ENCODE measurements around the gene XPR1.
"Not testable (repeated sequence)": the region's sequence is repeated elsewhere in the genome, so short reads cannot be mapped to it uniquely, and the experiment has no call there.

Gene XPR1

GRCh38 chr1:180643693-180644092, 11.9 kb downstream of the XPR1 start:
- no peak for DNase-seq (ENCODE audit: low read depth in 2 of 2, low spot score in 1 of 2)

DNA sequence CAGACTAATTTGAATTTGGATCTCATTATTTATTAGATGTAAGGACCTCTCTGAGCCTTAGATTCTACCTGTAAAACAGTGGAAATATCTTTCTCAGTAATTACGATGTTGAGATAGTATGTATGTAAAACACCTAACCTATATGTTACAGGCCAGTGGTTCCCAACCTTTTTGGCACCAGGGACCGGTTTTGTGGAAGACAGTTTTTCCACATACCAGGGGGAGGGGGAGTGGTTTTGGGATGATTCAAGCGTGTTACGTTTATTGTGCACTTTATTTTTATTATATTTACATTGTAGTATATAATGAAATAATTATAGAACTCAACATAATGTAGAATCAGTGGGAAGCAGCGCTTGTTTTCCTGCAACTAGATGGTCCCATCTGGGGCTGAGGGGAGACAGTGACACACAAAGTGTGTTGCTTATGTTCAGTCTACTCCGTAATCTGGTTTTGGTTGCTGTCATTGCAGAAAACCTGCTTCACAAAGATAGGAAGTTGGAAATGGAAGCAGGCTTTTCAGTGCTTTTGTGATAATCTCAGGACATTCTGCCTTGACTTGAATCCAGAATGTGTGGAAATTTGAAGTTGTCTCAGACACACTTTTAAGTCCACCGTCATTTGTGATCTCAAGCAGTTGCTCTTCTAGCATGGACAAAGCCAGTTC, 12.8 kb downstream of the XPR1 start:
- no peak for DNase-seq (ENCODE audit: low read depth in 2 of 2, low spot score in 1 of 2)

- not testable (repeated sequence) for DNase-seq (ENCODE audit: low read depth in 2 of 2, low spot score in 1 of 2)
These were observed 13.4 kb downstream of the XPR1 start for GRCh38 chr1:180645261-180645660.

DNA sequence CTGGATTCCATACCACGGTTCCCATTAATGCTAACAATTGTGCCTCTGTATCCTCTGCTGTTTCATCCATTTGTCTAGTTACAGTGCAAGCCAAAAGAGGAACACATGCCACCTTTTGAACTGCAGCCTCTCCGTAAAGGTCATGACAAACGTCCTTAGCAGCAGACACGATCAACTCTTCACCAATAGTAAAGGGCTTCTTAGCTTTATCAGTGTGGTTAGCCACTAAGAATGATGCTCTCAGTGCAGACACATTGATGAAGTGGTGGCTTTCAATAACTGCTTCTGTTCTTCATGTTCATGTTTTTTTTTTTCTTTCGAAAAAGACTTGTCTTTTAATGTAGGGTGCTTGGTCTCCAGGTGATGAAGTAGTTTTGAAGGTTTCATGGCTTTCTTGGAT, 14.3 kb downstream of the XPR1 start:
- DNase-seq (ENCODE audit: low read depth in 2 of 2, low spot score in 1 of 2) = no peak

DNA sequence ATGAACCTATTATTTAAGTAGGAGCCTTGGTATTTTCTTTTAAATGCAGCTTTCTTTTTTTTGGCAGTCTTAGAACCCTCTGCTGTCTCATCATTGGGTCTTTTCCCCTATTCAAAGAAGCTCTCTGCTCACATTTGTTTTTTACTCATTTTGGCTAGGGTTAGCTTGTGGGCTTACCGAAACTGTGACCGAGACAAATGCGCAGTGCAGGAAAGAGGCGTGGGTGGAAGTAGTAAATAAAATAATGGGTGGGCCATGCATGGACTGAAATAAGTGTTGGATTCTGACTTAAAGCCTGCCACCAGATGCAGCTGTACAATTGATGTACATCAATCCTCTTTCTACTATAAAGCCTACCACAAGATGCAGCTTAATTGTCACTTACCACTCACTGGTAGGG, 14.7 kb downstream of the XPR1 start:
- no peak for DNase-seq (ENCODE audit: low read depth in 2 of 2, low spot score in 1 of 2)

DNA sequence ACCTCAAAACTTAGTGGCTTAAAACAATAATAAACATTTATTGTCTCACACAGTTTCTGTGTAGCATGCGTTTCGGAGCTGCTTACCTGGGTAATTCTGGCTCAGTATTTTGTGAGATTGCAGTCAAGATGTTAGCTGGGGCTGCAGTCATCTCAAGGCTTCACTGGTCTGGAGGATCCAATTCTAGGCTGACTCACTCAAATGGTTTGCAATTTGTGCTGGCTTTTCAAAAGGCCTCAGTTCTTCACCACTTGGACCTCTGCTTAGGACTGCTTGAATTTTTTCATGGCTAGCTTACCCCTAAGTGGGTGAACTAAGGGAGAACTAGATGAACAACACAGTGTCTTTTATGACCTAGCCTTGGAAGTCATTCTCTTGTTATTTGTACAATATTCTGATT, 21.0 kb downstream of the XPR1 start:
- no peak for DNase-seq (ENCODE audit: low read depth in 2 of 2, low spot score in 1 of 2)

- DNase-seq (ENCODE audit: low read depth in 2 of 2, low spot score in 1 of 2) = no peak
These were observed 30.9 kb downstream of the XPR1 start for GRCh38 chr1:180662709-180663108.

DNA sequence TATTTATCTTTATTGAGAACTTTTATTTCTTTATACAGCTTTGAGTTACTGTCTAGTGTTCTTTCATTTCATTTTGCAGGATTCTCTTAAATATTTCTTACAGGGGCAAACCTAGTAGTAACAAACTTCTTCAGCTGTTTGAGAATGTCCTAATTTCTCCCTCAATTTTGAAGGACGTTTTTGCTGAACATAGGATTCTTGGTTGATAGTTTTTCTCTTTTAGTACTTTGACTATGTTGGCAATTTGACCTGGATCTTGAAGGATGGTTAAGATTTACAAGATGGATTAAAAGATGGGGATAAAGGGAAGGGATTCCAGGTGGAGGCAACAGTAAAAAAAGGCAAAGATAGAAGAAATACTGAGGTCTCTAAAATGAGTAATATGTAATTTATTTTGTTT, 38.9 kb downstream of the XPR1 start:
- DNase-seq (ENCODE audit: low read depth in 2 of 2, low spot score in 1 of 2) = no peak

DNA sequence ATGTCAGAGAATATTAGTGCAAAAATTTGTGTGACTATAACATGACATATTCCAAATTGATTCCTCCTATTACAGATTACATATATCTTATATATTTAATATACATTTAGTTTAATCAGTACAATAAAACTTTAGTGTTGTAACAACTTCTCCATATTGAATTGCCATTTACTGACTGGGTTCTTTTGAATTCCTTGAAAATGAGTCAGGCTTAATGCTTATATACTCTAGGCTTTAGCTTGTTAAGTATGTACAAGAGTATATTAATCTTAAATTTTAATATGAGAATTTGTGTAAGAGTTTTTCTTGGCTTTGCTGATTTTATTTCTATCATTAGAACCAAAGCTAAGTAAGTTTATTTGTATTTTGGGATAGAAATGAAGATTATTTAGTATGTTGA, 40.3 kb downstream of the XPR1 start:
- no peak for DNase-seq (ENCODE audit: low read depth in 2 of 2, low spot score in 1 of 2)

- DNase-seq (ENCODE audit: low read depth in 2 of 2, low spot score in 1 of 2) = no peak
These were observed 40.7 kb downstream of the XPR1 start for GRCh38 chr1:180672505-180672904.

DNA sequence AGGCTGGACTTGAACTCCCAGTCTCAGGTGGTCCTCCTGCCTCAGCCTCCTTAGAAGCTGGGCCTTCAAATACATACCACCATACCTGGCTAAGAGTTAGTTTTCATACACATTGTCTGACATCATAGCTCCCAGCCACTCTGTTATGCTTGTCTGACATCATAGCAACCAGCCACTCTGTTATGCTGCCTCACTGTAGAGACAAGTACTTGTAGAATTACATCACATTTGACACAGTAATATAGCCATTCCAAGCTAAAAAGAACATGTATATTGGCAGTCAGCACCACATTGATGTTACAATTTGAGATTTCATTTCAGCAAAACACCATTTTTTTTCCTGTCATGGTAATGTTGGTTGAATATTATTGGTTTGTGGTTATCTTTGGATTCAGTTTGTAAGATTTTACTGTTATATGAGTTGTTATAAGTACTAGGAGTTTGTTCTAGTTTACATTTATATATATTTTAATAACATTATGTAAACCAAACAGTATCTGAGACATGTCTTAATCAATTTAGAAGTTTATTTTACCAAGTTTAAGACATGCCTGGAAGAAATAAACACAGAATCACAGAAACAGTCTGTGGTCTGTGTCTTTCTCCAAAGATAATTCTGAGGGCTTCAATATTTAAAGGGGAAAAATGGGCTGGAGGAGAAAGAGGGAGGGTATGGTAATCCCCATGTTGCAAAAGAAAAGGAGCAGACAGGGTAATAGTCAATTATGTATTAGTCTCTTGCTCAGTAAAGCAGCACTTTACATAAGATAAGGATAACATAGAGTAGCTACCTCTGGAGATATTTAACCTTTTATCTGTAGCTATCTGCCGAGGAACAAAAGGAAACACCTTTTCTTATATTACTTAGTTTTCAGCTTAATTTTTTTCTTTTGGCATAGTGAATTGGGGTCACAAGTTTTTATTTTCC, 43.0 kb downstream of the XPR1 start:
- no peak for DNase-seq (ENCODE audit: low read depth in 2 of 2, low spot score in 1 of 2)

DNA sequence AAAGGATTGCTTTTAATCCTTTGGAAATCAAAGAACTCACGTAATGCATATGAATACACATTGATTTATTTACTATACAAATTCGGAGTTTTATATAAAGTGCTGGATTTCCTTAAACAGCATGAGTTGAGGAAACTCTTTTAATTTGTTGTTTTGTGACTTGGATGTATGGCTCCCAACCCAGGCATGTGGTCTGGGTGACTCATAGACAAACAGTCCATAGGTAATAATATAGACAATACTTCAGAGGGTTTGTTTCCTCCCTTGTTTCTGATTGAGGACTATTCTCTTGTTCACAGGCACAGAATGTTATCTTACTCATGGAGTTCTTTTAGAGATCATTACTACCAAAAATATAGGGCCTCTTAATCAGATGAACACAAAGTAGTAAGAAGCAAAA, 43.8 kb downstream of the XPR1 start:
- DNase-seq (ENCODE audit: low read depth in 2 of 2, low spot score in 1 of 2) = no peak

DNA sequence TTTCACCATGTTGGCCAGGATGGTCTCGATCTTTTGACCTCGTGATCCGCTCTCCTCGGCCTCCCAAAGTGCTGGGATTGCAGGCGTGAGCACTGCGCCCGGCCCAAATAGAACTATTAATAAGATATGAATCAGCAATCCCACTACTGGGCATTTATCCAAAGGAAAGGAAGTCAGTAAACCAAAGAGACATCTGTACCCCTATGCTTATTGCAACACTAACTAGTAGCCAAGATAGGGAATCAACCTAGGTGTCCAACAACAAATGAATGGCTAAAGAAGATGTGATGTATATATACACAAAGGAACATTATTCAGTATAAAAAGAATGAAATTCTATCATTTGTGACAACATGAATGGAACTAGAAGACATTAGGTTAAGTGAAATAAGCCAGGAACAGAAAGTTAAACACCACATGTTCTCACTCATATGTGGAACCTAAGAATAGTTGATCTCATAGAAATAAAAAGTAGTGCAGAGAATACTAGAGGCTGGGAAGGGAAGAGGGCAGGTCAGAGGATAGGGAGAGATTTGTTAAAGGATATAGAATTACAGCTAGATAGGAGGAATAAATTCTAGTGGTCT, 48.8 kb downstream of the XPR1 start:
- no peak for DNase-seq (ENCODE audit: low read depth in 2 of 2, low spot score in 1 of 2)

DNA sequence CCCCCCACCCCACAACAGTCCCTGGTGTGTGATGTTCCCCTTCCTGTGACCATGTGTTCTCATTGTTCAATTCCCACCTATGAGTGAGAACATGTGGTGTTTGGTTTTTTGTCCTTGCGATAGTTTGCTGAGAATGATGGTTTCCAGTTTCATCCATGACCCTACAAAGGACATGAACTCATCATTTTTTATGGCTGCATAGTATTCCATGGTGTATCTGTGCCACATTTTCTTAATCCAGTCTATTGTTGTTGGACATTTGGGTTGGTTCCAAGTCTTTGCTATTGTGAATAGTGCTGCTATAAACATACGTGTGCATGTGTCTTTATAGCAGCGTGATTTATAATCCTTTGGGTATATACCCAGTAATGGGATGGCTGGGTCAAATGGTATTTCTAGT, 51.3 kb downstream of the XPR1 start:
- DNase-seq (ENCODE audit: low read depth in 2 of 2, low spot score in 1 of 2) = not testable (repeated sequence)

- DNase-seq (ENCODE audit: low read depth in 2 of 2, low spot score in 1 of 2) = no peak
These were observed 59.6 kb downstream of the XPR1 start for GRCh38 chr1:180691322-180691913.

DNA sequence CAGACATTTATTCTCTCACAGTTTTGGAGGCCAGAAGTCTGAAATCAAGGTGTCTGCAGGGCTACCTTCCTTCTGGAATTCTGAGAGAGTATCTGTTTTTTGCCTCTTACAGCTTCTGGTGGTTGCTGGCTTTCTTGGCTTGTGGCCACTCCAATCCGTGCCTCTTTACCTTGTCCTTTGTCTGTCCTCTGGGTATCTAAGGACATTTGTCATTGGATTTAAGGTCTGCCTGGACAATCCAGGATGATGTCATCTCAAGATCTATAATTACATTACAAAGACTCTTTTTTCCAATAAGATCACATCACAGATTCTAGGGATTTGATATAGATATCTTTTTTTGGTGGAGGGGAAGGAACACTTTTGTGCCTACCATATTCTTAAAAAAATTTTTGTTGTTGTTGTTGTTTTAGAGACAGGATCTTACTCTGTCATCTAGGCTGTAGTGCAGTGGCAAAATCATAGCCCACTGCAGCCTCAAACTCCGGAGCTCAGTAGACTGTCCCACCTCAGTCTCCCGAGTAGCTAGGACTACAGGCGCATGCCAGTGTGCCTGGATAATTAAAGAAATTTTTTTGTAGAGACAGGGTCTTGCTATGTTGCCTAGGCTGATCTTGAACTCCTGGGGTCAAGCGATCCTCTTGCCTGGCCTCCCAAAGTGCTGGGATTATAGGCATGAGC, 61.9 kb downstream of the XPR1 start:
- DNase-seq (ENCODE audit: low read depth in 2 of 2, low spot score in 1 of 2) = no peak

GRCh38 chr1:180695282-180695681, 63.5 kb downstream of the XPR1 start:
- DNase-seq (ENCODE audit: low read depth in 2 of 2, low spot score in 1 of 2) = no peak

DNA sequence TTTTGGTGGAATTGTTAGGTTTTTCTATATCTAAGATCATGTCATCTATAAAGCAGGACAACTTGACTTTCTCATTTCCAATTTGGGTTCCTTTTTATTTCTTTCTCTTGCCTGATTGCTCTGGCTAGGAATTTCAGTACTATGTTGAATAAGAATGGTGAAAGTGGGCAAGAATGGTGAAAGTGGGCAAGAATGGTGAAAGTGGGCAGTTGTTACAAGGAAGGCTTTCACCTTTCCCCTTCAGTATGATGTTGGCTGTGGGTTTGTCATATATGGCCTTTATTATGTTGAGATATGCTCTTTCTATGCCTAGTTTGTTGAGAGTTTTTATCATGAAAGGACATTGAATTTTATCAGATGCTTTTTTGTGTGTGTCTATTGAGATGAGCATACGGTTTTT, 64.5 kb downstream of the XPR1 start:
- DNase-seq (ENCODE audit: low read depth in 2 of 2, low spot score in 1 of 2) = no peak

GRCh38 chr1:180698580-180698979, 66.8 kb downstream of the XPR1 start:
- no peak for DNase-seq (ENCODE audit: low read depth in 2 of 2, low spot score in 1 of 2)

GRCh38 chr1:180702376-180702775, 70.6 kb downstream of the XPR1 start:
- DNase-seq (ENCODE audit: low read depth in 2 of 2, low spot score in 1 of 2) = not testable (repeated sequence)

GRCh38 chr1:180710746-180711145, 78.9 kb downstream of the XPR1 start:
- DNase-seq (ENCODE audit: low read depth in 2 of 2, low spot score in 1 of 2) = not testable (repeated sequence)
